DND-41 (cell line): ENCODE data around the gene LPAR2.

Source experiments
- EZH2 ChIP-seq: IDR thresholded peaks from 3 replicates; pipeline ENCODE4 v1.6.1; 2012; ENCODE audit warnings: borderline replicate concordance, low read depth, mild to moderate bottlenecking, moderate library complexity, low read length, inconsistent platforms; ENCODE audit not compliant: severe bottlenecking
- TF ChIP-seq, protein P1 (sequence below): IDR thresholded peaks from 2 replicates; pipeline ENCODE4 v1.5.1; 2012; ENCODE audit warnings: borderline replicate concordance, low read length, moderate library complexity, mild to moderate bottlenecking; ENCODE audit not compliant: poor library complexity, severe bottlenecking; ENCODE audit errors: extremely low read depth

DNA sequence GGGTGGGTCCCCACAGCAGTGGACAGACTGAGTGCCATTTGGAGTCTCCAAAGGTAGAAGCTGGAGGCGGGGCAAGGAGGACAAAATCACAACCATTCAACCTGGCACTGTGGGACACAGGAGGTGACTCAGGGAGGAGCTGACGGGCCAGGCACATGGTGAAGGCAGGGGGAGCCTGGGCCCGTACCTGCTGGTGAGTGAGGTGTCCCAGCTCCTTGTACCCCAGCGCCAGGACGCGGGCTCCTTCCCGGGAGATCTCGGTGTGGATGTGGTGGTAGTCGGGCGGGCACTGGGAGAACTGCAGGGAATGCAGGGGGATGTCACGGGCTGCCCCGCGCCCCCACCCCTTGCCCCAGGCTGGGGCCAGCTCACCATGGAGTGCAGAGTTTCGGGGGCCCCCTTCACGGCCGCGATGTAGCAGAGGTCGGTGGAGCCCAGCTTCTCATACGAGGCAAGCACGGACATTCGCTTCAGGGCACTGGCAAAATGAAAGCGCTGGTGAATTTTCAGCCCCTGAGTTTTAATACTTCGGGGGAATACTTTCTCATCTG is 25.7 kb upstream of the LPAR2 start:
- TF ChIP-seq, protein P1, sequence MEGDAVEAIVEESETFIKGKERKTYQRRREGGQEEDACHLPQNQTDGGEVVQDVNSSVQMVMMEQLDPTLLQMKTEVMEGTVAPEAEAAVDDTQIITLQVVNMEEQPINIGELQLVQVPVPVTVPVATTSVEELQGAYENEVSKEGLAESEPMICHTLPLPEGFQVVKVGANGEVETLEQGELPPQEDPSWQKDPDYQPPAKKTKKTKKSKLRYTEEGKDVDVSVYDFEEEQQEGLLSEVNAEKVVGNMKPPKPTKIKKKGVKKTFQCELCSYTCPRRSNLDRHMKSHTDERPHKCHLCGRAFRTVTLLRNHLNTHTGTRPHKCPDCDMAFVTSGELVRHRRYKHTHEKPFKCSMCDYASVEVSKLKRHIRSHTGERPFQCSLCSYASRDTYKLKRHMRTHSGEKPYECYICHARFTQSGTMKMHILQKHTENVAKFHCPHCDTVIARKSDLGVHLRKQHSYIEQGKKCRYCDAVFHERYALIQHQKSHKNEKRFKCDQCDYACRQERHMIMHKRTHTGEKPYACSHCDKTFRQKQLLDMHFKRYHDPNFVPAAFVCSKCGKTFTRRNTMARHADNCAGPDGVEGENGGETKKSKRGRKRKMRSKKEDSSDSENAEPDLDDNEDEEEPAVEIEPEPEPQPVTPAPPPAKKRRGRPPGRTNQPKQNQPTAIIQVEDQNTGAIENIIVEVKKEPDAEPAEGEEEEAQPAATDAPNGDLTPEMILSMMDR = no peak
- TF ChIP-seq EZH2 = no peak
